CD4-positive, alpha-beta T cell treated with Interleukin-17A for 1 hour (primary cell): Measurements from ENCODE around the gene SURF4.

ENCODE experiments used
- DNase-seq: peaks from one replicate; pipeline ENCODE4 v3.0.0-alpha.2; 2020

The SURF4 gene

GRCh38 chr9:133375724-133376654, at the start of gene SURF4, which contains the start of gene STKLD1:
SURF4 (minus strand) TSS chr9:133376060; CDS start chr9:133375969, 91 bp downstream.
STKLD1 (plus strand) TSS chr9:133376366; CDS start chr9:133376474, 108 bp downstream.
- DNase-seq, result peak; percentile 95

GRCh38 chr9:133425049-133425632, 49.3 kb upstream of the SURF4 start:
- DNase-seq, result no peak

DNA sequence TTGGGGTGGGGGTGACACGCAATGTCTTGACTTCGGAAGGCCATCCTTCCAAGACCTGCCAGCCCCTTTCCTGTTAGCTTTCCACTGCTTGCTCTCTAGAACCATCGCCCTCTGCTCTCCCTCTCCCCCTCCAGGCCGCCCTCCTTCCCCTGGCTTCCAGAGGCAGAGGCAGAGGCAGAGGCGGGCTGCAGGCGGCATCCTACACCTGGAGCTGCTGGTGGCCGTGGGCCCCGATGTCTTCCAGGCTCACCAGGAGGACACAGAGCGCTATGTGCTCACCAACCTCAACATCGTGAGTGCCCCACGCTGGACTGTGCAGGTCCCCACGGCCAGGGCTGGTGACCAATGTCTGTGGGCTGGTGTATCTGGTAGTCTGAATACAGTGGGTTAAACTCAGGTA, 48.3 kb upstream of the SURF4 start:
- no peak for DNase-seq

DNA sequence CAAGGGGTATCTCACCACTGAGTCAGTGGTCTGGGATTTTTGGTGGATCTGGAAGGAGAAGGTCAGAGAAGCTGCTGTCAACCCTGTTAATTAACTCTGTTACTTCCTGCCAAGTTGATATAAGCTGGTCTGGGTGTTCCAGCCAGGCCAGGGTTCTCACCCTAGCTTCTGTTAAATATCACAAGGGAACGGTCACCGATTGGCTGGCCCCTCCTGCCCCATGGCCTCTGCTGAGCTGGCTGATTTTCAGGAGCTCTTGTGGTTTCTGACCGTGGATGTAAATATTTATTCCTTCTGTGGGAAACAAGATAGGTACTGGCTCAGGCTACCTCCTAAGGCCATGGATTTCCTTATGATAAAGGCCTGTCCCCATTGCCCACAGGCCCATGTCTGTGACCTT, 47.4 kb upstream of the SURF4 start:
- no peak for DNase-seq

GRCh38 chr9:133421615-133422542, 46.0 kb upstream of the SURF4 start, which contains the start of gene ADAMTS13:
ADAMTS13 (plus strand) TSS chr9:133422367; CDS start chr9:133422444, 77 bp downstream.
- peak; percentile 38 for DNase-seq

GRCh38 chr9:133420392-133420827, 44.5 kb upstream of the SURF4 start:
- DNase-seq, result peak; percentile 47

- DNase-seq, result no peak
These were observed 43.1 kb upstream of the SURF4 start for GRCh38 chr9:133419005-133419404.

GRCh38 chr9:133417541-133418461, 41.9 kb upstream of the SURF4 start, which contains the start of gene REXO4:
REXO4 (minus strand) TSS chr9:133418010; CDS start chr9:133417844, 166 bp downstream.
- peak; percentile 88 for DNase-seq

GRCh38 chr9:133415170-133415569, 39.3 kb upstream of the SURF4 start:
- no peak for DNase-seq

DNA sequence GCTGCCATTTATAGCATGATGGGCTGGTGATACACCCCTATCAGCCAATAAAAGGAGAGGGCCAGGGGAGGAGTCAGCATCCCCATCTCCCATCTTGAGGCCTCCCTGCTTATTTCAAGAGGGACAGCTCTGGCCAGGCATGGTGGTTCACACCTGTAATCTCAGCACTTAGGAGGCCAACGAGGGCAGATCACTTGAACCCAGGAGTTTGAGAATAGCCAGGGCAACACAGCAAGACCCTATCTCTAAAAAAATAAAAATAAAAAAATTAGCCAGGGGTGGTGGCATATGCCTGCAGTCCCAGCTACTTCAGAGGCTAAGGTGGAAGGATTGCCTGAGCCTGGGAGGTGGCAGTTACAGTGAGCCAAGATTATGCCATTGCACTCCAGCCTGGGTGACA, 32.2 kb upstream of the SURF4 start:
- no peak for DNase-seq

- peak; percentile 85 for DNase-seq
These were observed 30.8 kb upstream of the SURF4 start for GRCh38 chr9:133406480-133407307.

DNA sequence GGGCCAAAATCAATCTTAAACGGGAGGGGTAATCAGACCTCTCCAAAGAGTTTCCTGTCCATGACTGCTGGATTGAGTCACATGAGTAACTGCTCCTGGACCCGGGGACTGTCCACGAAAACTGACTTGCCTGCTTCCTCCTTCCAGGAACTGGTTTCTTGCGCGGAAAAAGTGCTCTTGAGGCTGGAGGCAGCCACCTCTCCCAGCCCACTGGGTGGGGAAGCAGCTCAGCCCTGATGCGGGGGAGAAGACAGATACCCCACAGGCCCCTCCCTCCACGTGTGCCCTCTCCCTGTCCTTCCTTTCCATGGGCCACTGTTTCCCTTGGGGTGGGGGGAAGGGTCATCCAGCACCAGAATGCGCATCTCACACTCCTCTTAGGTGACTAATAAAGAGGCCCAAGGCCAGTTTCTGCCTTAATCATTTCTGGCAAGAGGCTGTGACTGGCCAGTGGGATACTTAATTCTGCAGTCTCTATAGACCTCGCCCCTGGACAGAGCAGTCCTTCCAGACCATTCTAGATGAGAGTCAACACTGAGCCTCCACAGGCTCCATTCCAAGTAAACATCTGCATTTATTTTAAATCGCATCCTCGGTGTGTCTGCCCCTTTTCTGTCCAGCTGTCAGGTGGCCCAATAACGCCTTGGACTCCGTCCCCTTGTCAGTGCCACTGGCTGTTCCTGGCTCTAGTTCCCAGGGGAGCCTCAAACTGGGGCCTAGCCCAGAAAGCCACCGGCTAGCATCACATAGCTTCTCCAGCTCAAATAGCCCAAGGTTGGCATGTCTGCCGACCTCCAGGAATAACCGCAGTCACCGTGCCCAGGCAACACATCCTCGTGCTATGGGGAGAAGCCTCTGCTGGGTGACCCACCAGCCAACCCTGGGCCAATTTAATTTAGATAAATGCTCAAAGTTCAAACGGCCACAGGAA, 29.9 kb upstream of the SURF4 start:
- no peak for DNase-seq

- DNase-seq, result no peak
These were observed 28.7 kb upstream of the SURF4 start for GRCh38 chr9:133404454-133405002.

- DNase-seq, result peak; percentile 69
These were observed 28.1 kb upstream of the SURF4 start for GRCh38 chr9:133403766-133404453.

DNA sequence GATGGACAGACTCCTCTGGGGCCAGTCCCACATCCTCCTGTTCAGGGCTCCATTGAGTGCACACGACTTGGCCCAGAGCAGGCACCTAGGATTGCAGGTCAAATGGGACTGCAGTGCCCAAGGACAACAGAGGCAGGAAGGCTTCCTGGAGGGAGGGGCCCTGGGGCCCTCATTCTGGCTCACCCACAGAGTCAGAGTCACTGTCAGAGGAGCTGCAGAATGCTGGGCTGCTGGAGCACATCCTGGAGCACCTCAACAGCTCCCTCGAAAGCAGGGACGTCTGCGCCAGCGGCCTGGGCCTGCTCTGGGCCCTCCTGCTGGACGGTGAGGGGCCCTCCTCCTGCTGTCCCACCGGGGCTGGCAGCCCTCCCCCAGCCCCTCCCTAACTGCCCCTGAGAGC, 26.8 kb upstream of the SURF4 start:
- DNase-seq, result no peak

GRCh38 chr9:133401588-133401987, 25.7 kb upstream of the SURF4 start:
- no peak for DNase-seq

DNA sequence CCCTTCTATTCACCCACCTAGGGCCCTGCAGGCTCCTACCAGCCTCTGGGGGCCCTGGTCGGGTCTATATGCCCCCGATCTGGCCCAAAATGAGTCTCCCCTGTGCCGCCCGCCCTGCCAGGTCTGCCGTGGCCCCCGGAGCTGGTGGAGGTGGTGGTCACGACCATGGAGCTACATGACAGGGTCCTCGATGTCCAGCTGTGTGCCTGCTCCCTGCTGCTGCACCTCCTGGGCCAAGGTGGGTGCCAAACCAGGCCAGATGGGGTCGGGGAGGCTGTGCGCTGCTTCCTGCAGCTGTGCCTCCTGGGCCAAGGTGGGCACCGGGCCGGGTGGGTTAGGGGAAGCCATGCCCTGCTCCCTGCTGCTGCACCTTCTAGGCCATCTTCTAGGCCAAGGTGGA, 24.4 kb upstream of the SURF4 start:
- no peak for DNase-seq

DNA sequence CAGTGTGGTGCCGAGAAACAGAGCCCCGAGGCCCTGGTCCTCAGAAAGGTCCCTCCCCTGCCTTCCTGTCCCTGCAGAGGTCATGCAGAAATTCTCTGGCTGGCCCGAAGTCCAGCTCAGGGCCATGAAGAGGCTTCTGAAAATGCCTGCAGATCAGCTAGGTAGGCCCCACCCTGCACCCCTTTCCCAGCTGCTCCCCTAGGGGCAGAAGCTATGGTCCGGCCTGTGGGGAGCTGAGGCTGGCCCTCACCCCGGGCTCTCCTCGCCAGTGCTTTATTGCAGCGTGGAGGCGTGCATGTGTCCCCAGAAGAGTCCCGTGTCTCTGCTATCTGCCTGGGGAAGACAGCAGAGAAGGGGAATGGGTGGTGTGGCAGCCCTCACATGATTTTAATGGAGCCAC, 22.0 kb upstream of the SURF4 start:
- no peak for DNase-seq

DNA sequence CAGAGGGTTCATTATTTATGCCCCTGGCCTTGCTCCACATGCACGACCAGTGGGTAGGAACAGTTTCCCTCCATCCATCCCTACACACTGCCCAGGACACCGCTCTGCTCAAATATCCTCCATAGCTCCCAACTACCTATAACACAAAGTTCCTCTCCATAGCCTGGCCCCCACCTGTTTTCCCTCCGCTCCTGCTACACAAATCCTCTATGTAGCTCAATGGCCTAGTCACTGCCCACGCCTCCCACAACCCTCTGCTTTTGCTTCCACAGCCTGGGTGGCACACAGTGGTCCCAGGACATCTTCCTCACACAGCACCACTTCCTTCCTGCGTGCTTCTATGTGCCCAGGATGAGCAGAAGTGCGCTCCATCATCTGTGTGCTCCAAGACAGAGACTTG, 21.5 kb upstream of the SURF4 start:
- DNase-seq, result no peak
